Measurements from ENCODE around the gene DDHD1.
"Not testable (repeated sequence)": the region's sequence is repeated elsewhere in the genome, so short reads cannot be mapped to it uniquely, and the experiment has no call there.

DDHD1 gene

DNA sequence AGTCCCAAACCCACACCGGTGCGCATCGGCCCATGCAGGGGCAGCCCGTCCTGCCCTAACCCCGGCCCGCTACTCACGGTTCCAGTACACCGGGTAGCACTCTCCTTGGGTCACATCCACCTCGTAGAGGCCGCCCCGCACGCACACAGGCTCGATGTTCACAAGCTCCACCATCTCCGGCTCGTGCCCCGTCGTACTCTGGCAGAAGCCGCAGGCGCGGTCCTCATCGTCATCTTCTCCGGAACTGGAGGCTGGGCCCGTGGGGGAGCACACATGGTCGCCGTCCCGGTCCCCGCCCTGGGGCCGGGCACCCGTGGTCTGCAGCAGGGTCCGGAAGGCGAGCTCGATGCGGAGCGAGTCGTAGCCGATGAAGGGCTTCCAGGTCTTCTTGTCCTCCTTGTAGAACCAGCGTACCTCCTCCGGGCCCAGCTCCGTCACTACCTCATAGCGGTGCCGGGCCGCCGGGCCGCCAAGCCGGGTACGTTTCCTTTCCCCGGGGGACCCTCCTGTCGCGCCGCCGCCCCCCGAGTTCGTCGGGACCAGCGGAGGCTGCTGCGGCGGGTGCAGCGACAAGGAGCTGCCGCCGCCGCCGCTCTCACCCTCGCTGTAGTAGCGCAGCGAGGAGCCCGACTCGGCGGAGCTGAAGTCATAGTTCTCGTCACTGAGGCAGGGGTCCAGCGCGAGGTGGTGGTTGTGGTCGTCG, 788 bp downstream of the DDHD1 start:
- DNase-seq (ENCODE audit: low spot score): peak; percentile 48

DNA sequence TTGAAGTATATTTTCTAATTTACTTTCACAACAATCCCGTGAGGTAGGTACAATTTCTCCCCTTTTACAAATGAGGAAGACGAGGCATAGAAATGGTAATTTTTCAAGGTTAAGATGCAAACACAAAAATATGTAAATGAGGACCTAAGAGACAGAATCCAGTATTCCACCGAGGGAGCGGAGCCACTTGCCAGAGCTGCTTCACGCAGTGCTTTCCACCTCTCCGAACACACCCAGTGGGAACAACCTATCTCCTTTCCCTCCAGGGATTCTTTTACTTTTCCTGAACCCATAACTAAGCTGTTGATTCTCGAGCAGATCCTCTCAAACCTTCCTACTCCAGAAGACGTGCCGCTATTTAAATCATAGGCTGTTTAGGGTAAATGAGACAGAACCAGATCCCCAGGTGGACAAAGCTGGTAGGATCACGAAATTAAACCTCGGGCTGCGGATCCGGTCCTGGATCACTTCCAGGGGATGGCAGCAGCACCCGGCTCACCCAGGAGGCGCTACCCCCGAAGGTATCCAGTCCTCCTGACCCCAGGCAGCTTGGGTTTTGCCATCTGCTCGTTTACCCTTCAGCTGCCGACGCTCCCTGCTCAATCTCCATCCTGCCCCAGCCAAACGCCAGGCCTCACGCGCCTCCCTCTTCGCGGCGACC, 1.5 kb downstream of the DDHD1 start:
- peak; percentile 74 for DNase-seq (ENCODE audit: low spot score)

- no peak for DNase-seq (ENCODE audit: low spot score)
Measured at GRCh38 chr14:53149668-53150316, 3.3 kb downstream of the DDHD1 start.

- DNase-seq (ENCODE audit: low spot score): no peak
Measured at GRCh38 chr14:53148671-53149070, 4.5 kb downstream of the DDHD1 start.

GRCh38 chr14:53147893-53148292, 5.2 kb downstream of the DDHD1 start:
- DNase-seq (ENCODE audit: low spot score): no peak

DNA sequence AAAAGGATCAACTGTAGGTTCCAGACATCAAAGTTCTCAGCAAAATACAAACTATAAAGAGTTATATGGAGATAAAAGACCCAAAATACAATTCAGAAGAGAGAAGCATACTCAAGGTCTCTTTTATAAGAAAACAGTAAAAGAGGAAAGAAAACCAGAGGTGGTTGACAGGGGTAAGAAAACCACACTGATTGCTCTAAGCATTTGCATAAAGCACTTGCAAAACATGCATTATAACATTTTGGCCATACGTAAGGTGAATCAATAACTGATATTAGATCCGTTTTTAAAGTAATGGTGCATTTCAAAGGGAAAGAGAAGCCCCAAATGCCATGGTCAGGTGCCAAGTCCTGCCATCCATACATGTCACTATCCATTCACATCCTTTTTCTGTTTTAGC, 5.9 kb downstream of the DDHD1 start:
- no peak for DNase-seq (ENCODE audit: low spot score)

- DNase-seq (ENCODE audit: low spot score): no peak
Measured at GRCh38 chr14:53146739-53147138, 6.4 kb downstream of the DDHD1 start.

DNA sequence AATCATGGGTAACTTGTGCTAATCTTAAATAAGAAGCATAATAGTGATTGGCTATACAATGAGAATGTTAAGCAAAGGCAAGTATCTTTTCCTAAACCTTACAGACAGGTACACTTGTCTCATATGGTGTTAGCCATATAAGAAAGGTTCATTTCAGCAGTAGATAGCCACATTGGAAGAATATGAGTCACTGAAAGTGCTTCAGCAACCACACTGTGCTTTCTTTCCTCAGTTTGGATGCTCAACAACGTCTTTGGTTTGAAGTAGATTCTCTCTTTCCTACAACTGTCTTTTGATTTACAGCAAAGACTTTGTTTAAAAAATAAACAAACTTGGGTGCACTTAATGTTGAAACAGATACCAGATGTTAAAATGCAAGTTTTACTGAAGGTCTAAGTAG, 8.9 kb downstream of the DDHD1 start:
- DNase-seq (ENCODE audit: low spot score): peak; percentile 3

GRCh38 chr14:53140585-53140984, 12.5 kb downstream of the DDHD1 start:
- DNase-seq (ENCODE audit: low spot score): no peak

GRCh38 chr14:53137568-53138203, 15.4 kb downstream of the DDHD1 start:
- no peak for DNase-seq (ENCODE audit: low spot score)

GRCh38 chr14:53130491-53130890, 22.6 kb downstream of the DDHD1 start:
- DNase-seq (ENCODE audit: low spot score): not testable (repeated sequence)

DNA sequence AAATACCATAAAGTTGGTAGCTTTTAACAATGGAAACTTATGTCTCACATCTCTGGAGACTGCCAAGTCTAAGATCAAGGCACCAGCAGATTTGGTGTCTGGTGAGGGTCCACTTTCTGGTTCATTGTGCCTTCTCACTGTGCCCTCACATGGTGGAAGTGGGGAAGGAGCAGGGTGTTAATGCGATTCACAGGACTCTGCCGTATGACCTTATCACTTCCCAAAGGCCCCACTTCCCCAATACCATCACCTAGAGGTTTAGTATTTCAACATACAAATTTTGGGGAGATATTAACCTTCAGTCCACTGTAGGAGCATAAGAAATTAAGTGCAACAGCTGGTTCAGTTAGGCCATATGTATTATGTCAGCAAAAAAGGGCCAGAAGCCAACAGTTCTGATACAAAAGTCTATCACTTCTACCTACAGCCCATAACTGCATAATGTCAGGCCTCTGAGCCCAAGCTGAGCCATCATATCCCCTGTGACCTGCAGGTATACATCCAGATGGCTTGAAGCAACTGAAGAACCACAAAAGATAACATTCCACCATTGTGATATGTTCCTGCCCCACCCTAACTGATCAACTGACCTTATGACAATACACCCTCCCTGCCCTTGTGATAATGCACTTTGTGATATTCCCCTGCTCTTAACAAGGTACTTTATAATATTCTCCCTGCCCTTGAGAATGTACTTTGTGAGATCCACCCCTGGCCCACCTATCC, 24.7 kb downstream of the DDHD1 start:
- DNase-seq (ENCODE audit: low spot score): no peak

GRCh38 chr14:53127832-53128231, 25.3 kb downstream of the DDHD1 start:
- no peak for DNase-seq (ENCODE audit: low spot score)

- no peak for DNase-seq (ENCODE audit: low spot score)
Measured at GRCh38 chr14:53127151-53127550, 26.0 kb downstream of the DDHD1 start.

DNA sequence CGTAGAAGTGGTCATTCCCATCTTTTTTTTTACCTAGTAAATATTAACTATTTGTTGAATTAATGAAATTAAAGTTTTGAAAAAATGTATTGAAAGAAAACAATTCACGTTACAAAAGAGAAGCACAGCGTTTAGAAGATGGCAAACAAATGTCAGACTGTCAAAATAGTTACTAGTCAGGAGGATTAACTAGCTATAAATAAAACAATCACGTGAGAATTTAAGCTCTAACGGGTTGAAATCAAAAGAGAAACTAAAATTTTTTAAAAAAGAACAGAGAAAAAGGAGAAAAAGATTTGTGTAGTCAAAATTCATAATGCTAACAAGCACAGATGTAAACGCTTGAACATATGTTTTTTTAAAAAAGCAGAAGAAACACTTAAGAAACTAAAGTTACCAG, 26.4 kb downstream of the DDHD1 start:
- DNase-seq (ENCODE audit: low spot score): no peak

- DNase-seq (ENCODE audit: low spot score): no peak
Measured at GRCh38 chr14:53124786-53125185, 28.3 kb downstream of the DDHD1 start.

GRCh38 chr14:53121419-53121818, 31.7 kb downstream of the DDHD1 start:
- not testable (repeated sequence) for DNase-seq (ENCODE audit: low spot score)

DNA sequence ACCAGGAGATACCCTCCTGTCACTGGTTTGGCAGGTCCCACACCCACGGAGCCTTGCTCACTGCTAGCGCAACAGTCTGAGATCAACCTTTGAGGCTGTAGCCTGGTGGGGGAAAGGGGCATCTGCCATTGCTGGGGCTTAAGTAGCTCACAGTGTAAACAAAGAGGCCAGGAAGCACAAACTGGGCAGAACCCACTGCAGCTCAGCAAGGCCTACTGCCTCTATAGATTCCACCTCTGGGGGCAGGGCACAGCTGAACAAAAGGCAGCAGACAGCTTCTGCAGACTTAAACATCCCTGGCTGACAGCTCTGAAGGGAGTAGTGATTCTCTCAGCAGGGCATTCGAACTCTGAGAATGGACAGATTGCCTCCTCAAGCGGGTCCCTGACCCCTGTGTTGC, 35.6 kb downstream of the DDHD1 start:
- not testable (repeated sequence) for DNase-seq (ENCODE audit: low spot score)

DNA sequence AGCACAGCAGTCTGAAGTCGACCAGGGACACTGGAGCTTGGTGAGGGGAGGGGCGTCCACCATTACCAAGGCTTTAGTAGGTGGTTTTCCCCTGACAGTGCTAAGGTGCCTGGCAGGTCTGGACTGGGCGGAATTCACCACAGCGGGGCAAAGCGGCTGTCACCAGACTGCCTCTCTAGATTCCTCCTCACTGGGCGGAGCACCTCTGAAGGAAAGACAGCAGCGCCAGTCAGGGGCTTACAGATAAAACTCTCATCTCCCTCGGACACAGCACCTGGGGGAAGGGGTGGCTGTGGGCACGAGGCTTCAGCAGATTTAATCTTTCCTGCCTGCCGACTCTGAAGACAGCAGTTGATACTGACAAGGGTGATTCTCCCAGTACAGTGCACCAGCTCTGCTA, 39.1 kb downstream of the DDHD1 start:
- no peak for DNase-seq (ENCODE audit: low spot score)

DNA sequence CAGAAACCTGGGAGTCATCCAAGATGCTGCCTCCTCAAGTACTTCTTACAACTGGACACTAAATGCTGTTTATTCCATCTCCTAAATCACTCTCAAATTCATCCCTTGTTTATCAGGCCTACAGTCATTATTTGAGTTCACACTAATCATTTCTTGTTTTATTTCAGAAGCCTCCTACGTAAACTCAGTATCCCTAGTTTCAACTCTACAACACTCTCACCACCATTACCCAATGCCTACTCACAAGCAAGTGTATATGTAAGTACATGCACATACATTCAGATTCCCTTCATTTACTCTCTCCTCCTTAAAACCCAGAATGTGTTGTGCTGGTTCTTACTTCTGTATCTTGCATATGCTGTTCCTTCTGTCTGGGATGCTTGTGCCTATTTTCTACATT, 43.0 kb downstream of the DDHD1 start:
- no peak for DNase-seq (ENCODE audit: low spot score)

DNA sequence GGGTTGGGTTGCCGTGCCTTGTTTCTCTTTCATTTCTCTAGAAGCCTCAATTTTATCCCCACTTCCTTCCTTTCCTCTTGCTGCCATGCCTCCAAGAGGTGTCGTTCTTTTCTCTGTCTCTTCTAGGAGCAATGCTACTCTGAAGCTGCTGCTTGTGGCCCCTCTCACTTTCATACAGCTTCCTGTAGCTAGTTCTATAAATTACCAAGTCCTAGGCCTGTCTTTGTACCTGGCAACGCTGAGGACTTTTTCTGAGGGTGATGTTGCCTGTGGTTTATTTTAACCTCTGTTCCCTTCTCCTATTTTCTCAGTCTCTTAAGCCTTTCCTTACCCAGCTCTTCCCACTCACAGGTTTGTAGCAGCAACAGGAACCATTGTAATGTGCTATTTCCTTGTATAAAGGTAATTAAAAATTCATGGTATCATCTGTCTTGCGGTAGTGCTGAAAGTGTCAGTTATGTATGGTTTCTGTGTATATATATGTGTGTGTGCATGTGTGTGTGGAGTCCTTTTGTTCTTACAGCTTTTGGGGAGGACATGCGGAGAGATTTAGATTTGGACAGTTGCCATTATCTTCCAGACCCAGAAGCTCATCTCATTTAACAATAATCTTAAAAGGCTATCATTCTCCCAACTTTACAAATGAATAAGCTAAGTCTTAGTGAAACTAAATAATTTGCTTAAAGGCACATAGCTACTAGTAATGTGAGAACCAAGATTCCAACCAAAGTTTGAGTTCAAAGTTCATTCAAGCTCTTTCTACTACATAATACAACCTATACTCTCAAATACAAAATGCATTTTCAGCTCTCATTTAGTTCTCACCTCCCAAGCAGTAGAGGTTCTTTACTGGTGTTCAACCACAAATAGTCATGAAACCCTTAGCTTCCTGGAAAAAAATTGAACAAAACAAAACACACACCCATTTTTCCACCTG, 43.8 kb downstream of the DDHD1 start:
- peak; percentile 55 for DNase-seq (ENCODE audit: low spot score)

Data from AG08395 (cell line).